ENCODE measurements around the gene GATAD2A.

DNA sequence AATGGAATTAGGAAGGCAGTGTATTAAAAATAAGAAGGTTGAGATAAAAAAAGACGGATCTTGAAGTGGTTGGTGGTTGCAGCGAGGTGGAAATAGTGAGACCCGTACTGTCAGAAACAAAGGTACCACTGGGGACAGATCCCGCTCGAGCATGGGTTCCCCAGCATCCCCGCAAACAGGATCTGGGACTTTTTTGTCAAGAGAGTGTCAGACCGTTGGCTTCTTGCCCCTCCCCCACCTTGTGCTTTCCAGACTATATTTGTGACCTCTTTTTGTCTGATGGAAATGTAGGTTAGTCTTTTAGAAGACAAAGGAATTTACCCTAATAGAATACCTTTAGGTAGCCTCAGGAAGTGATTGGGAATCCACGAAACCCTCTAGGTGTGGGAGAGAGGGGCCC, 4.2 kb downstream of the GATAD2A start:
- no peak for TF ChIP-seq EZH2 (IDR thresholded peaks at IDR 0.05; ENCODE audit: insufficient read depth, low read length)
- TF ChIP-seq, protein P1, sequence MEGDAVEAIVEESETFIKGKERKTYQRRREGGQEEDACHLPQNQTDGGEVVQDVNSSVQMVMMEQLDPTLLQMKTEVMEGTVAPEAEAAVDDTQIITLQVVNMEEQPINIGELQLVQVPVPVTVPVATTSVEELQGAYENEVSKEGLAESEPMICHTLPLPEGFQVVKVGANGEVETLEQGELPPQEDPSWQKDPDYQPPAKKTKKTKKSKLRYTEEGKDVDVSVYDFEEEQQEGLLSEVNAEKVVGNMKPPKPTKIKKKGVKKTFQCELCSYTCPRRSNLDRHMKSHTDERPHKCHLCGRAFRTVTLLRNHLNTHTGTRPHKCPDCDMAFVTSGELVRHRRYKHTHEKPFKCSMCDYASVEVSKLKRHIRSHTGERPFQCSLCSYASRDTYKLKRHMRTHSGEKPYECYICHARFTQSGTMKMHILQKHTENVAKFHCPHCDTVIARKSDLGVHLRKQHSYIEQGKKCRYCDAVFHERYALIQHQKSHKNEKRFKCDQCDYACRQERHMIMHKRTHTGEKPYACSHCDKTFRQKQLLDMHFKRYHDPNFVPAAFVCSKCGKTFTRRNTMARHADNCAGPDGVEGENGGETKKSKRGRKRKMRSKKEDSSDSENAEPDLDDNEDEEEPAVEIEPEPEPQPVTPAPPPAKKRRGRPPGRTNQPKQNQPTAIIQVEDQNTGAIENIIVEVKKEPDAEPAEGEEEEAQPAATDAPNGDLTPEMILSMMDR (IDR thresholded peaks at IDR 0.05; ENCODE audit: insufficient read depth, low read depth, low read length): no peak

Data from astrocyte (in vitro differentiated cells and primary cell).